GM08714 (cell line): Measurements from ENCODE around the gene HOXC11.

Source experiments
- H3K4me3 ChIP-seq: fragments of 200-500 bp; sonication (Bioruptor generic); 2 replicates; pipeline ENCODE4 v1.5.1; 2014; ENCODE audit warnings: mild to moderate bottlenecking, low read length, inconsistent platforms
- ZNF274 ChIP-seq: IDR thresholded peaks from 2 replicates; pipeline ENCODE4 v1.6.1; 2012; ENCODE audit warnings: mild to moderate bottlenecking, low read depth, low read length

Gene HOXC11

GRCh38 chr12:53972722-53973235 is at the start of gene HOXC11:
HOXC11 (plus strand) TSS chr12:53973126; CDS start chr12:53973242, 116 bp downstream.
- no peak within 1 kb of the TSS for H3K4me3 ChIP-seq
- TF ChIP-seq ZNF274, result no peak

- no peak for TF ChIP-seq ZNF274
Measured at GRCh38 chr12:53924521-53925405, 48.2 kb upstream of the HOXC11 start.

GRCh38 chr12:53927220-53928029 is 45.5 kb upstream of the HOXC11 start:
- no peak overlapping the region for H3K4me3 ChIP-seq
- no peak for TF ChIP-seq ZNF274

More at GRCh38 chr12:53924521-53925405, 48.2 kb upstream of the HOXC11 start:
- H3K4me3 ChIP-seq, result no peak overlapping the region

- H3K4me3 ChIP-seq, result no peak overlapping the region
- no peak for TF ChIP-seq ZNF274
Measured at GRCh38 chr12:53928054-53928835, 44.7 kb upstream of the HOXC11 start.

- H3K4me3 ChIP-seq, result no peak overlapping the region
- no peak for TF ChIP-seq ZNF274
Measured at GRCh38 chr12:53929527-53929926, 43.4 kb upstream of the HOXC11 start.

- no peak for TF ChIP-seq ZNF274
- no peak overlapping the region for H3K4me3 ChIP-seq
Measured at GRCh38 chr12:53930591-53931255, 42.2 kb upstream of the HOXC11 start.

GRCh38 chr12:53931844-53932581 is 40.9 kb upstream of the HOXC11 start:
- H3K4me3 ChIP-seq, result no peak overlapping the region
- TF ChIP-seq ZNF274, result no peak

GRCh38 chr12:53932915-53933314 is 40.0 kb upstream of the HOXC11 start:
- no peak for TF ChIP-seq ZNF274
- no peak overlapping the region for H3K4me3 ChIP-seq

GRCh38 chr12:53935383-53936341 is 37.3 kb upstream of the HOXC11 start:
- TF ChIP-seq ZNF274, result no peak
- H3K4me3 ChIP-seq, result no peak overlapping the region

- TF ChIP-seq ZNF274, result no peak
- H3K4me3 ChIP-seq, result no peak overlapping the region
Measured at GRCh38 chr12:53937099-53937498, 35.8 kb upstream of the HOXC11 start.

- no peak overlapping the region for H3K4me3 ChIP-seq
- TF ChIP-seq ZNF274, result no peak
Measured at GRCh38 chr12:53937596-53938325, 35.2 kb upstream of the HOXC11 start.
